ENCODE data around the gene TUBA3E.
"Not testable (repeated sequence)": the region's sequence is repeated elsewhere in the genome, so short reads cannot be mapped to it uniquely, and the experiment has no call there.

Gene TUBA3E

DNA sequence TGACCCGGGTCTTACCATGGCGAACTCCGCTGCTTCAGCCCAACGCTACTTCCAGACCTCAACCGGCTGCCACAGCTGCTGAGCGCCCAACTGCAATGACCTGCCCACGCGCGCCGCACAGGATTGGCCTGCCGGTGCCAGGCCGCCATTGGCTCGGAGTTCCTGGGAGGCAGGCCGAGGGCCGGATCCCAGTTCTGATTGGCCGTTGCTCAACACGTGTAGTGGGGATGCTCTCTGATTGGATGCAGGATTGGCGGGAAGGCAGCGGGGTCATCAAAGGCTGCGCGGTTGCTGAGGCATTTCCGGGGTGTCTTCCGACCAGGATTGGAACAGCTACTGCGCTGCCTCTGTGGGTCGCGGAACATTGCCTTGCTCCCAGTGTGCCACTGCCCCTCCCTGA is at the start of gene TUBA3E:
TUBA3E (minus strand) TSS at position 97 of the 400 bp plus-strand sequence; CDS start at position 18, 79 bp downstream.
- DNase-seq (ENCODE audit: low read depth) = no peak

DNA sequence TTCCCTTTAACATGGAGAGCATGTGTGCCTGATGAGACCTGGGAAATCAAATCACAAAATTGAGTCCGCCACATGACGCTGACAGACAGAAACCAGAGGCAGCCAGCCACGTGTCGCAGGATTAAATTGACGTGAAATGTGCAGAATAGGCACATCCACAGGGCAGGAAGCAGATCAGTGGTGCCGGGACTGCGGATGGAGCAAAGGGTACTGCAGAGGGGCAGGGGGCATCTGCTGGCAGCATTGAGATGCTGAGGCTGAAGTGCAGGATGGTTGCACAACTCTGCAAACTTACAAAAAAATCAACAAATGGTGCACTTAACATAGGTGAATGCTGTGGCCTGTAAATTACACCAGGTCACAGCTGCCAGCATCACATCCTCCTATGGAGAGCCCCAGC is 48.2 kb upstream of the TUBA3E start:
- DNase-seq (ENCODE audit: low read depth) = no peak

GRCh38 chr2:130245976-130246375 is 47.7 kb upstream of the TUBA3E start:
- DNase-seq (ENCODE audit: low read depth) = no peak

- no peak for DNase-seq (ENCODE audit: low read depth)
These were observed 45.1 kb upstream of the TUBA3E start for GRCh38 chr2:130243359-130243758.

DNA sequence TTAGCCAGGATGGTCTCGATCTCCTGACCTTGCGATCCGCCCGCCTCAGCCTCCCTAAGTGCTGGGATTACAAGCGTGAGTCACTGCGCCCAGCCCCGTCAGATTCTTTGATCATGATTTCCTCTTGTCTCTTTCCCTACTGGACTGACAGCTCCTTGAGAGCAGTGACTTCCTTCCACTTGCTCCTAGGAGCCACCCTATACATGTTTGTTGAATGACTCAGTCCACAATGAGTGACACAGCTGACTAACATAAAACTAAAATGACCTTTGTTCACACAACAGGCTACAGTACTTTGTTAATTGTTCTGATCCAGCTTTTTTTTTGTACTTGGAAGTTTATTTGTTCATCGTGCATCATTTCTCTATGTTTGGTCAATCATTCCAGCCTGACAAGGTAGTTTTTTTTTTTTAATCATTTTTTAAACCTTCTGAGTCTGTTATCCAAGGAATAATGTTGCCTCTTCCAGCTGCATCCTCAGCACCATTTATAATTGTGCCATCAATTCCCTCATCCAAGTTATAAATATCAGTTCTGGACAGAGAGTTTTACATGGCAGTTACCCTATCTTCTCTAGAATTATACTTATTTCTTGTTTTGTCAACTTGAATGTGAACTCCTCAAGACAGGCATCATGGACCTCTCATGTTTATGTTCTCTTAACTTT is 42.9 kb upstream of the TUBA3E start:
- DNase-seq (ENCODE audit: low read depth) = no peak

GRCh38 chr2:130239581-130239980 is 41.3 kb upstream of the TUBA3E start:
- not testable (repeated sequence) for DNase-seq (ENCODE audit: low read depth)

GRCh38 chr2:130233066-130233465 is 34.8 kb upstream of the TUBA3E start:
- not testable (repeated sequence) for DNase-seq (ENCODE audit: low read depth)

- no peak for DNase-seq (ENCODE audit: low read depth)
These were observed 33.4 kb upstream of the TUBA3E start for GRCh38 chr2:130231656-130232055.

DNA sequence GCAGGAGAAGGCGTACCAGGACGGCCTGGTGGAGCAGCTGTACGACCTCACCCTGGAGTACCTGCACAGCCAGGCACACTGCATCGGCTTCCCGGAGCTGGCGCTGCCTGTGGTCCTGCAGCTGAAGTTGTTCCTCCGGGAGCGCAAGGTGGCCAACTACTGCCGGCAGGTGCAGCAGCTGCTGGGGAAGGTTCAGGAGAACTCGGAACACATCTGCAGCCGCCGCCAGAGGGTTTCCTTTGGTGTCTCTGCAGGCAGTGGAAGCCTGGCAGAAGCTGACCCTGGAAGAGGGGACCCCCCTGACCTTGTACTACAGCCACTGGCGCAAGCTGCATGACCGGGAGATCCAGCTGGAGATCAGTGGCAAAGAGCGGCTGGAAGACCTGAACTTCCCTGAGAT is 32.7 kb upstream of the TUBA3E start:
- not testable (repeated sequence) for DNase-seq (ENCODE audit: low read depth)

DNA sequence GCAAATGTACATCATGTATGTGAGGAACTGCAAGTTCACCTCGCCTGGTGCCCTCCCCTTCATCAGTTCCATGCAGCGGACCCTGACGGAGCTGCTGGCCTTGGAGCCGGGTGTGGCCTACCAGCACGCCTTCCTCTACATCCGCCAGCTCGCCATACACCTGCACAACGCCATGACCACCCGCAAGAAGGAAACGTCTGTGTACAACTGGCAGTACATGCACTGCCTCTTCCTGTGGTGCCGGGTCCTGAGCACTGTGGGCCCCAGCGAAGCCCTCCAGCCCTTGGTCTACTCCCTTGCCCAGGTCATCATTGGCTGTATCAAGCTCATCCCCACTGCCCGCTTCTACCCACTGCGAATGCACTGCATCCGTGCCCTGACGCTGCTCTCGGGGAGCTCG is 32.1 kb upstream of the TUBA3E start:
- not testable (repeated sequence) for DNase-seq (ENCODE audit: low read depth)

DNA sequence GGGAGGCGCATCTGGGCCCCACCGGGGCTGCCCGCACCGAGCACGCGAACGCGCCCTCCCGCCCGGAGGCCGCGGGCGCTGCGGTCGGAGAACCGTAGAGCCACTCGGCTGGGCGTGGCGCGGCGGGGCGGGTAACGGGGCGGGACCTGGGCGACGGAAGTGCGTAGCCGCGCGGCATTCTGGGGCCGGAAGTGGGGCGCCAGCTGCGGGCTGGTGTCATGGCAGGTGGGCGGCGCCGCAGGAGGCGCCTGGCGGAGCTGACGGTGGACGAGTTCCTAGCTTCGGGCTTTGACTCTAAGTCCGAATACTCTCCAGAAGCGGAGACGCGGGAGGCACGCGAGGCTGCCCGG is 30.9 kb upstream of the TUBA3E start:
- not testable (repeated sequence) for DNase-seq (ENCODE audit: low read depth)

DNA sequence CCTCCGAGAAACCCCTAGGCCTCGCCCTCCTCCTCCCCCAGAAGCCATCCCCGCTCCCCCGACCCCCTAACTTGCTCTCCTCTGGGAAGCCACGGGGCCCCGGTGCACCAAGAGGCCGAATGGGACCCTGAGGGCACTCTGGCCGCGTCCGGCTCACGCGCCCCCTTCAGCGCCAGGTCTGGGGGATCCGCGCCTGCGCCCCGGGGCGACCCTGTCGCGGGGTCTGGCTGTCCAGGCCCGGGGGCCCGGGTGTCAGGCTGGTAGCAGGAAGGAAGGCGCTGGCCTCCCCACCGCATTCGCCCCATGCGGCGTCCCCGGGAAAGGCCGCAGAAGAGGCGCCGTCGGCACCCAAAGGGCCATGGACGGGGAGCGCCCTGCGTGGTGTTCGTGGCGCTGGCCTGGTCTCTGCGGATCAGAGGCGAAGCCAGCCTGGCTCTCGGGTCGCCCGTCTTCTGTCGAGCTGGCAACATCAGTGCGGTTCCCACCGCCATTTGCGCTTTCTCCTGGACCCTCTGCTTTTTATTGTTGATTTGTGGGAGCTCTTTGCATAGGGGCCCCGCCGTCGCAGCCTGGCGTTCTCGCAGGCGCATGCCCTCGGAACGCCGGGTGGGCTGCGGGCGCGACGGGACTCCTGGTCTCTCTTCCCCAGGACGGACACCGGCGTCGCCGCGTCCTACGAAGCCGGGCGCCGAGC is 30.4 kb upstream of the TUBA3E start:
- DNase-seq (ENCODE audit: low read depth) = not testable (repeated sequence)

DNA sequence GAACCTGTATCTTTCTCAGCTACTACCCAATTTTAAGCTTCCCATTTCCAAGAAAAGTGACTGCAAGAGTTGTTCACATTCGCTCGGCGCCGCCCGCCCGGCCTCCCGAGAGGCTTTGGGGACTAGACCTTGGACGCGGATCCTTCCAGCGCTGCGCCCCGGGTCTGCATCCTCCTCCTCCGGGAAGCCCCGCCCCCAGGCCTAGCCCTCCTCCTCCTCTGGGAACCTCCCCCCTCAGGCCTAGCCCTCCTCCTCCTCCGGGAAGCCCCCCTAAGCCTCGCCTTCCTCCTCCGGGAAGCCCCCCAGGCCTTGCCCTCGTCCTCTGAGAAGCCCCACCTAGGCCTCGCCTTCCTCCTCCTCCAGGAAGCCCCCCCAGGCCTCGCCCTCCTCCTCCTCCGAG is 29.8 kb upstream of the TUBA3E start:
- DNase-seq (ENCODE audit: low read depth) = not testable (repeated sequence)

DNA sequence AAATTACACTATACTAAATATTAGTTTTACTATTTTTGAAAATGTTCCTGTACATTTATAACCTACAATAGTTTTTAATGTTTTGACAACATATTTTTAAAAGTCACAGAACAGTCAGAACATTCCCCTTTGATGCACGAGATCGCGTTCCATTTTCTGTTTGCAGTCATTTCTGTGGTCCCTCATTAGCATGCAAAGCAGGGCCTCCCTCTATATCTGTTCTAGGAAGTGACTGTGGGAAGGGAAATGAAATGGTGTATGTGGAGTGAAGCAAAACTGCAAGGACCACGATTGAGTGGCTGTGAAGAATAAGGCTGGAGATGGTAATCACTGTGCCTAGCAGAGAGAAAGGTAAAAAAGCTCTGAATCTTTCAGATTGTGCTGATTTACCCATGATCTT is 24.3 kb upstream of the TUBA3E start:
- DNase-seq (ENCODE audit: low read depth) = not testable (repeated sequence)

DNA sequence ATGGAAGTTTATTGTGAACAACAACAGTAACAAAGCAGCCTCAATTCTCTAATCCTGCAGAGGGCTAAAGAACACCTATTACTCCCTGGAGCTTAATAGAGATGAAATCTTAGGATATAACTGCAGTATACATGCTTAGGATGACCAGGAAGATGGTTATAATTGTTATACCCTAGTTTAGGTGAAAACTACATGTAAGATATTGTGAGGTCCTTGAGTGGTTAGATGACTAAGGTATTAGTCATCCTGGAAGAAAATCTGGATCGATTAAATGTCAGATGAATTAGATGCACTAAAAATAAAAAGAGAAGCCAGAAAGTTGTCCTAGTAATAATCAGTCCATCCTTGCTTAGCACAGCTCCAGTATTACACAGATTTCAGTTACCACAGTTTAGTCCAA is 22.3 kb upstream of the TUBA3E start:
- not testable (repeated sequence) for DNase-seq (ENCODE audit: low read depth)

GRCh38 chr2:130219147-130219546 is 20.9 kb upstream of the TUBA3E start:
- not testable (repeated sequence) for DNase-seq (ENCODE audit: low read depth)

DNA sequence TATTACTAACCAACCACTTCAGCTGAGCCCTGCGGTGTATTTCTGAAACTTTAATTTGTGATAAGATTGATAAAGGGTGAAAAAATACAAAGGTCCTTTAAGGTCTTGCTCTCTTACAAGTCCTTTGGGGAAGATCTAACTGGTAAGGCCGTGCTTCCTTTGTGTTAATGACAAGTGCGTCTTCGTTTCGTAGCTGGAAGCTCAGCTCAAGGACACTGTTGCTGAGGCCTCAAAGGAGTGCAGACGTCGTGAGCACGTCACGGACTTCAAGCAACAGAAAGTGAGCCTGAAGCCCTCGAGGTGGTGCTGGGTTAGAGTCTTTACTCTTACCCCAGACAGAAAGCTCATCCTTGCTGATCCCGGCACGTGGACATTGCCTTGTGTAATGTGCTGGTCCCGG is 8.8 kb upstream of the TUBA3E start:
- DNase-seq (ENCODE audit: low read depth) = not testable (repeated sequence)

DNA sequence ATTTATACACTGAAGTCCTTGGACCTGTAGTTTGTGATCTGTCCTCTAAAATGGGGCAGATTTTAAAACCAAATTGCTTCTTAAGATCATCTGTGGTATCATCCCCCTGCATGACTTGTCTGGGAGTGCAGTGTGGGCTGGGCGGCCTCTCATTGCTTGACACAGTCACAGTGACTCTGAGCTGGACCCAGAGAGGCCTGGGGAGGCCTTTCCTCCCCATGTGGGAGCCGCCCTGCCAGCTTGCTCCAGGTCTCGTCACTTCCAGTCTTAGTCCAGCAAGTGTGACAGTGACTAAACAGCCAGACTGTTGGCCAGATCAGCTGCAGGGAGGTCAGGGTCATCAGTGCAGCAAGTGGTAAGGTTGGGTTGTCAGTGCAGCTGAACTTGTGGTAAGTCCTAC is 4.9 kb upstream of the TUBA3E start:
- not testable (repeated sequence) for DNase-seq (ENCODE audit: low read depth)

GRCh38 chr2:130202518-130202917 is 4.3 kb upstream of the TUBA3E start:
- not testable (repeated sequence) for DNase-seq (ENCODE audit: low read depth)

DNA sequence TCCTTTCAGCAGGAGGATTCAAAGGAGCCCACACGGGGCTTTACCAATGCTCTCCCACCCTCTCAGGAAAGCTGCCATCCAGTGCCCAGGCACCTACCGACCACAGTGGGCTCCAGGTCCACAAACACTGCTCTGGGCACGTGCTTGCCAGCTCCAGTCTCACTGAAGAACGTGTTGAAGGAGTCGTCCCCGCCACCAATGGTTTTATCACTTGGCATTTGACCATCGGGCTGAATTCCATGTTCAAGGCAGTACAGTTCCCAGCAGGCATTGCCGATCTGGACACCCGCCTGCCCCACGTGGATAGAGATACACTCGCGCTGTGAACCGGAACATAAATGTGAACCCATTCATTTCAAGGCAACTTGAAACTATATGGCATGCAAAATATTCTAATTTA is 2.2 kb downstream of the TUBA3E start:
- DNase-seq (ENCODE audit: low read depth) = not testable (repeated sequence)

DNA sequence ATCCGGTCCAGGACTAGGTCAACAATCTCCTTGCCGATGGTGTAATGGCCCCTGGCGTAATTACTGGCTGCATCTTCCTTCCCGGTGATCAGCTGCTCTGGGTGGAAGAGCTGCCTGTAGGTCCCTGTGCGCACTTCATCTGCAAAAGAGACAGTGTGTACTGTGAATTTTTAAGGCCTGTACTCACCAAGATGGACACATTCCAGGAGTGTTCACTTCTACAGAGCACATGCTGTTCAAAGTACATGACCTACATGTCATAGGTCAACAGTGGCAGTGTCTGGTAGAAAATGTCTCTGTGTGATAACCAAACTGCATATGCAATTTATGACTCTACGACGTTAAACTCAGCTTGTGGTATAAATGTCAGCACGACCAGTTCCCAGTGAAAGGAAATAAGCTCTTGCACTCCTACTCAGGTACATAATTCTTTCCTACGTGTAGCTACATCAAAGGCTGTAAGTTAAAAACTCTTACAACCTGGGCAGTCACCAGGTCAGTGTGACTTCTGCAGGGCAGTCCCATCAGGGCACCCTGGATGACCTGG is 3.1 kb downstream of the TUBA3E start:
- not testable (repeated sequence) for DNase-seq (ENCODE audit: low read depth)

DNA sequence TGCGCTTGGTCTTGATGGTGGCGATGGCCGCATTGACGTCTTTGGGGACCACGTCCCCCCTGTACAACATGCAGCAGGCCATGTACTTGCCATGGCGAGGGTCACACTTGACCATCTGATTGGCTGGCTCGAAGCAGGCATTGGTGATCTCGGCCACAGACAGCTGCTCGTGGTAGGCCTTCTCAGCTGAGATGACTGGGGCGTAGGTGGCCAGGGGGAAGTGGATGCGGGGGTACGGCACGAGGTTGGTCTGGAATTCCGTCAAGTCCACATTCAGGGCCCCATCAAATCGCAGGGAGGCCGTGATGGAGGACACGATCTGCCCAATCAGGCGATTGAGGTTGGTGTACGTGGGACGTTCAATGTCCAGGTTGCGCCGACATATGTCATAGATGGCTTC is 4.4 kb downstream of the TUBA3E start:
- not testable (repeated sequence) for DNase-seq (ENCODE audit: low read depth)

DNA sequence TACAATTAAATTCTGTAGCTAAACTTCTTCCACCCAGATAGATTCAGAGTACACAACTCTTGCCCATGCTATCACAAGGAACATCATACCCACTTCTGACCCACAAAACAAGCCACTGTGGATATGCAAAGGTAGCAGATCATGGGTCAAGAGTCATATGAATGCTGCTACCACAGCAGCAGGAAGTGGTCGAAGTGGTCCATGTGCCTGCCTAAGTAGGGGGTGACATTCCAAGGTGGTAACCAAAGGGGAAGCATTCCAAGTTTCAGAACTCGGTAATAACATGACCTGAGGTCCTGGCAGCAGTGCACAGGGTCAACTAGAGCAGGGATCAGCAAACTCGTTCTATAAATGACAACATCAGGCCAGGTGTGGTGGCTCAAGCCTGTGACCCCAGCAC is 5.8 kb downstream of the TUBA3E start:
- not testable (repeated sequence) for DNase-seq (ENCODE audit: low read depth)
